ENCODE measurements around the gene HELZ.
"Not testable (repeated sequence)": the region's sequence is repeated elsewhere in the genome, so short reads cannot be mapped to it uniquely, and the experiment has no call there.

The HELZ gene

DNA sequence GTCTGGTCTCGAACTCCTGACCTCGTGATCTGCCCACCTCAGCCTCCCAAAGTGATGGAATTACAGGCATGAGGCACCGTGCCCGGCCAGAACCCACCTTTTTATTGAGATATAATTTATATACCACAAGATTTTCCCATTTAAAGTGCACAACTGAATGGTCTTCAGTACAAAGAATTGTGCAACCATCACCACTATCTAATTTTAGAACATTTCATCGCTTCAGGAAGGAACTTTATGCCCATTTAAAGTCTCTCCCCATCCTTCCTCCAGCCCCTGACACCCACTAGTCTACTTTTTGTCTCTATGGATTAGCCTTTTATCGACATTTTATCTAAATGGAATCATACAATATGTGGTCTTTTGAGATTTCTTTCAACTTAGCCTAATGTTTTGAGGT, 25.4 kb upstream of the HELZ start:
- no peak for DNase-seq (ENCODE audit: low read depth in 2 of 2)

DNA sequence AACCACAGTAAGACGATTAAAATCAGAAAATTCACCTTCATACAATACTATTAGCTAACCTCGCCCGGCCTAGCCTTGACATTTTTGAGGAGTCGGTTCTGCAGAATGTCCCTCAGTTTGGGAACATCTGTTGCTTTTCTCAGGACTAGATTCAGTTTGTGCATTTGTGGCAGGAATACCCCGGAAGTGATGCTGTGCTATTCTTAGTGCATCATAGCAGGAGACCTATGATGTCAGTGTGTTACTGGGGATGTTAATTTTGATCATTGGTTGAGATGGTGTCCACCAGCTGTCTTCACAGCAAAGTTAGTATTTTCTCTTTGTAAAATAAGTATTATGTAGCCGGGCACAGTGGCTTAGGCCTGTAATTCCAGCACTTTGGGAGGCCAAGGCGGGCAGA, 21.5 kb upstream of the HELZ start:
- DNase-seq (ENCODE audit: low read depth in 2 of 2) = no peak

DNA sequence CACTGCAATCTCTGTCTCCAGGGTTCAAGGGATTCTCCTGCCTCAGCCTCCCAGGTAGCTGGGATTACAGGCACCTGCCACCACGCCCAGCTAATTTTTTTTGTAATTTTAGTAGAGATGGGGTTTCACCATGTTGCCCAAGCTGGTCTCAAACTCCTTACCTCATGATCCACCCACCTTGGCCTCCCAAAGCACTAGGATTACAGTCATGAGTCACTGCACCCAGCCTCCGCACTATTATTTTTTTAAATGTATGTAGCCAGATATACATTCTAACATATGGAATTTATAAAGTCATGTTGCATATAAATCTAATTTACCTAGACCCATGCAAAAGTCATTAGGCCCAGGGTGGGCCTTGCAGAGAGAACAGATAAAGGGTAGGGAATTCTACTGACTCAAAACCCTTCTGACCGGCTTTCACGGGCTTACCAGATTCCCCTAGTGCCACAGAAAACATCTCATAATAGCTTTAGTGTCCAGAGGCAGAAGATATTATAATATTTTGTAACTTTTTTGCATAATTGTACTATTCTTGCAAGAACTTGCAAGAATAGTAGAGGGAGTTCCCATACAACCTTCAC, 20.5 kb upstream of the HELZ start:
- no peak for DNase-seq (ENCODE audit: low read depth in 2 of 2)

DNA sequence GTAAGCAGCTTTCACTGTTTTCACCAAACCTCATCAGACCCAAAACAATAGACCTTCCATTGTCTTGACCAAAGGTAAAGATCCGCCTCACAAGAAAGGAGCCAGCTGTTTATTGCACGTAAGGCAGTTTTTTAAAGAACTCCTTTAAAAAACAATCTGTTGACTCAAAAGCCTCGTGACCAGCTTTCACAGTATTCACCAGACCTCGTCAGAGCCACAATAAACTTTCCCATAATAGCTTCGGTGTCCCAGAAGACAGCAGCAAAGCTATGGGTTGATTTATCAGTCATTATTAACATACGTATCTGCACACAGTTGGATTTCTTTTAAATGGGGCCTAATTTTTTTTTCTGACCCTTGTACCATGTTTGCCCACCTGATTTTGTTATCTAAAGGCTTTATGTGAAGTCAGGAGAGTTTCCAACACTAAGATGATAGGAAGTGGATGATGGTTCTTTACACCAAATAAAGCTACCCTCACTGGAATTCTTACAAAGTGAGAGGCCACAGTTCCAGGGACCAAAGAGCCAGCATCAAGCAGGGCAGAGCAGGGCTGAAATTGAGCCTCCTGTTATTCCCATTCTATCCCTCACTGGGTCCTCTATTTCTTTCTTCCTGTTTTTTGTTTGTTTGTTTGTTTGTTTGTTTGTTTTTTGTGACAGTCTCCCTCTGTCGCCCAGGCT, 17.6 kb upstream of the HELZ start:
- DNase-seq (ENCODE audit: low read depth in 2 of 2) = no peak

DNA sequence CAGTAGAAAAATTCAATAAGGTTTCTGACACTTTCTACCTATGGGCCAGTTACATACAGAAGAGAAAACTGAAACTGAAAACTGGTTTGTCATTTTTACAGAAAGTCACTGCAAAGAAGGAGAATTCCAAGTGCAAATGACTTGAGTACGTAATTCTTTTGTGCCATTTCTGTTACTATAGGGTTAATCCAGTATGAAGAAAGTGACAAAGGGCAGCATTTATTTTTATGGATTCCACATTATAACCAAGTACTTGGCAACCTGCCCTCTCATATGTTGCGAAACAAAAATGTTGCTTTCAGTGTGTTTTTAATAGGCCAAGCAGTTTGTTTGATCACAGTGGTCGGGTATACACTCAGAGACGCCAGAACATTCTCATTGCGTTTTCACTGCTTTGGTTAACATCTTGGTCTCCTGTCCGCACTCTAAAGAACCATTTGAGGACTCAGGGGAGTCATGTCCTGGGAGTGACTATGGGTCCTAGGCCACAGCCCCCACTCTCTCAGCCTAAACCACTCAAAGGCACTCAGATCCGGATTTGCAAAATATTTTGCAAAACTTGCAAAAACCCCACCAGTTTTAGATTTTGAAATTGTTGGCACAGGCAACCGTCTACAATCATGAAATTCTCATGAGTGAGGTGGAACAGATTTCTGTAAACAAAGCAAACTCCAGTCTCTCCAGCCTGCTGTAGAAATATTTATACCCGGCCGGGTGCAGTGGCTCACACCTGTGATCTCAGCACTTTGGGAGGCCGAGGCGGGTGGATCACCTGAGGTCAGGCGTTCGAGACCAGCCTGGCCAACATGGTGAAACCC, 15.4 kb upstream of the HELZ start:
- peak; percentile 87 for DNase-seq (ENCODE audit: low read depth in 2 of 2)

DNA sequence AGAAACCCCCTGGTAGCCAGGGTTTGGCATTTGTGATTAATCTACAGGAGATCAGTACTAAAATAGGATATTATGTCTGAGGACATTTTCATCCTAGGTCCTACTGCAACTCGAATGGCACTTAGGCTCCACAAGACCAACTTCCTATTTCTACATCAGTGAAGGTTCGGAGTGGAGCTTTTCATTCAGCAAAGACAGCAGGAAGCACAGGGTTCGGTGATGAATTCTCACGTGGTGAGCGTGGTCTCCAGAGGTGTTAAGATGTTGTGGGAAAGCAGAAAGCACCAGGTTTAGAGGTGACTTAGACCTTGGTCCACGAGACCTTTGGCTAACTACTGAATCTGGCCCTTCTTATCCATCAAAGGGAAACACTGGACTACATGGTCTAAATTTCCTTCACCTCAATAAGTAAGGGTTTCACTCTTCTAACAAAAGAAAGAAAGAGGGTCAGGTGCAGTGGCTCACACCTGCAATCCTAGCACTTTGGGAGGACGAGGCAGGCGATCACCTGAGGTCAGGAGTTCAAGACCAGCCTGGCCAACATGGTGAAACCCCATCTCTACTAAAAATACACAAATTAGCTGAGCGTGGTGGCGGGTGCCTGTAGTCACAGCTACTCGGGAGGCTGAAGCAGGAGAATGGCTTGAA, 13.9 kb upstream of the HELZ start:
- no peak for DNase-seq (ENCODE audit: low read depth in 2 of 2)

DNA sequence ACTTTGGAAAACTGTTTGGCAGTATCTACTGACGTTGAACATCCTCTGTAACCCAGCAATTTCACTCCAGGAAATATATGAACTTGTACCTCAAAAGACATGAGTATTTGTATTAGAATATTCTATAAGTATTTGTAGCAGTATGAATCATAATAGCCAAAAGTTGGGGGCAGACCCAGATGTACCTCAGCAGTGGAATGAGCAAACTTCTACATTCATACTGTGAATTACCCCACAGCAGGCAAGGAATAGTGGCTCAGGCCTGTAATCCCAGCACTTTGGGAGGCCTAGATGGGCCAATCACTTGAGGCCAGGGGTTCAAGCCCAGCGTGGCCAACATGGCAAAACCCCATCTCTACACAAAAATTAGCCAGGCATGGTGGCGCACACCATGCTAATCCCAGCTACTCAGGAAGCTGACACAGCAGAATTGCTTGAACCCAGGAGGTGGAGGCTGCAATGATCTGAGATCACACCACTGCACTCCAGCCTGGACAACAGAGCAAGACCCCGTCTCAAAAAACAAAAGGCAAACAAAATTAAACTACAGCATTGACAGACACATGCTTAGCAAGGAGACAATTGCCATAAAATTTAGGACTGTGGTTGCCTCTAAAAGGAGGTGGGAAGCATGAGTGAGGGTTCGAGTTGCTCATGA, 11.2 kb upstream of the HELZ start:
- no peak for DNase-seq (ENCODE audit: low read depth in 2 of 2)

DNA sequence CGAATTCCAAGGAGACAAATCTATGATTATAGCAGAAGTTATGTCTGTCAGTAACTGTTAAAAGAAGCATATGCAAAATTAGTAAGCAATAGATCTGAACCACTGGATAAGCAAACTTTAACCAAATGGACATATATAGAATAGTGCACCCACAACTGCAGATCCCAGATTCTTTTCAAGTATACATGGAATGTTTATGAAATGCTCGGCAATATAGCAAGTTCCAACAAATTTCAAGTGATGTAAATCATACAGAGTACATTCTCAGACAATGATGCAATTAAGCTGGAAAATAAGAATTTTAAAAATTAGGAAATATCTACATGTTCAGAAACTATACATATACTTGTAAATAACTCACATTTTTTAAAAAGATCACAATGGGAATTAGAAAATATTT, 8.4 kb upstream of the HELZ start:
- DNase-seq (ENCODE audit: low read depth in 2 of 2) = peak; percentile 69

DNA sequence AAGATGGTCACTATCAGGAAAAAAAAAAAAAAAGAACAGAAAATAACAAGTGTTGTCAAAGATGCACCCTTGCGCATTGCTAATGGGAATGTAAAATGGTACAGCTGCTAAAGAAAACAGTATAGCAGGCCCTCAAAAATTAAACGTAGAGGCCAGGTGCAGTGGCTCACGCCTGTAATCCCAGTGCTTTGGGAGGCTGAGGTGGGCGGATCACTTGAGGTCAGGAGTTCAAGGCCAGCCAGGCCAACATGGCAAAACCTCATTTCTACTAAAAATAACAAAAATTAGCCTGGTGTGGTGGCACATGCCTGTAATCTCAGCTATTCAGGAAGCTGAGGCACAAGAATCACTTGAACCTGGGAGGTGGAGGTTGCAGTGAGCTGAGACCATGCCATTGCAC, 6.6 kb upstream of the HELZ start:
- DNase-seq (ENCODE audit: low read depth in 2 of 2) = not testable (repeated sequence)

DNA sequence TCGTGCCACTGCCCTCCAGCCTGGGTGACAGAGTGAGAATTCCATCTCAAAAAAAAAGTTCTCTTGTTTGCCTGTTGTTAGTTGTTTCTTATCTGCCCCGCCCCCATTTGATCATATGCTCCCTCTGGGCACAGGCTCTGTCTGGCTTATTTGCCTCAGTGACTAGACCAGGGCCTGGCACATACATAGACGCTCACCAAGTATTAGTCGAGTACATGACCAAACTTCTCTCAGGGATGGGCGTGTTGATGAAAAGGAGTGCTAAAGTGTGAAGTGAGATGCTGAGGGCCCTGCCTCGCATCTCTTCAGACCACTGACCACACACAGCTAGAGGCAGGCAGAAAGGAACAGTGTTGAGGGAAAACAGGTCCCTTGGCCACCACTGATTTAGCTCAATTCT, 3.3 kb upstream of the HELZ start:
- no peak for DNase-seq (ENCODE audit: low read depth in 2 of 2)

DNA sequence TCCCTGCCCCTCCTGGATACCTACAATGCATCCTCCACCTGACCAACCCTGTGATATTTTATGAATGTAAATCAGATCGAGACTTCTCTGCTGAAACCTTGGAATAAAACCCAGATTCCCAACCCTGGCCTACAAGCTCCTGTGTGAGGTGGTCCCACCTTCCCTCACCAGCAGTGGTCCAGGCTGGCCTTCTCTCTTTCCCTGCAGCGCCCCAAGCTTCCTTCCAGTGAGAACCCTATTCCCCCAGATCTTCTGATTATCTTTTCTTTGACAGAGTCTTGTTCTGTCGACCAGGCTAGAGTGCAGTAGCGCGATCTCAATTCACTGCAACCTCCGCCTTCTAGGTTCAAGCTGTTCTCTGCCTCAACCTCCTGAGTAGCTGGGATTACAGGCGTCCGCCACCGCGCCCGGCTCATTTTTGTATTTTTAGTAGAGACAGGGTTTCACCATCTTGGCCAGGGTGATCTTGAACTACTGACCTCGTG, 2.5 kb upstream of the HELZ start:
- no peak for DNase-seq (ENCODE audit: low read depth in 2 of 2)

DNA sequence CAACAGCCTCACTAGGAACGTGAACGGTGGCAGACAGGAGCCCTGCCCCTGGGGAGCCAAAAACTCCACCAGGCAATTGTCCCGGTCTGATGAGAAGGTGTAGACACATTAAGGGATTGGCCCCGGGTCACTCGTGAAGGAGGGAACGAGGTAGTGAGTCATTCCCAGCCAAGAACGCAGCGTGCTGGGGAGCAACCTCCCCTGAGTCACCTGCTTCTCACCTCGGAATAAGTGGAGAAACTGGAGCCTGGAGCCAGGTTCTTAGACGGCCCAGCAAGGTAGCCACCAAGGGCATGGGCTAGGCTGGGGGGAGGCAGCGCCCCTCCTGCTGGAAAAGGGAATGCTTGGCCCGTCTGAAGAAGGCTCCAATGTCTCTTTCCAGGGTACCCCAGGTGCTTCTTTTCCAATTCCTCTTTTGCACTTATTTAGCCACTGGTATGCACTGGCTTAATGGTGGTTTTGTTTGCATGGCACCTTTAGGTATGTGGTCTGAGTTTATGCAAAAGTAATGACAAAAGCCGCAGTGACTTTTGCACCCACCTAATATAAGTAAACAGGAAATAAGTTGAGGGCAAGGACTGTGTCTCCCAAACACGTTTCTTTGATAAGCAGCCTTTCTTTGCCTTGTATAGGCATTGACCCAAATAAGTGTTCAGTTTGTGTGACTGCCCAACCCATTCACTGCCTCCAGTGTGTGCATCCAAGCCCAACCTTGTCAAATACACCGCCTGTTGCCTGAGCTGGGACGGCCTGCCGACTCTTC, 1.8 kb upstream of the HELZ start:
- no peak for DNase-seq (ENCODE audit: low read depth in 2 of 2)

DNA sequence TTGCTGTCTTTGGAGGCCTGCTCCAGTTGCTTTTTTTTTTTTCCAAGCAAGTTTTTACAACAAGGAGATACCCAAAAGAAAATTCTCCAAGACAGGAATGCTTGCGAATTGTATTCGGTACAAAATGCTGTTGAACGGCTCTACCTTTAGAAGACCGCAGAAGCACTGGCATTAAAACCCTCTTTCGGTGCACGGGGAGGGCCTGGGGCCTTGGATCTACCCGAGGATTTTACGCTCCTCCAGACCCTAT, 1.3 kb upstream of the HELZ start:
- no peak for DNase-seq (ENCODE audit: low read depth in 2 of 2)

DNA sequence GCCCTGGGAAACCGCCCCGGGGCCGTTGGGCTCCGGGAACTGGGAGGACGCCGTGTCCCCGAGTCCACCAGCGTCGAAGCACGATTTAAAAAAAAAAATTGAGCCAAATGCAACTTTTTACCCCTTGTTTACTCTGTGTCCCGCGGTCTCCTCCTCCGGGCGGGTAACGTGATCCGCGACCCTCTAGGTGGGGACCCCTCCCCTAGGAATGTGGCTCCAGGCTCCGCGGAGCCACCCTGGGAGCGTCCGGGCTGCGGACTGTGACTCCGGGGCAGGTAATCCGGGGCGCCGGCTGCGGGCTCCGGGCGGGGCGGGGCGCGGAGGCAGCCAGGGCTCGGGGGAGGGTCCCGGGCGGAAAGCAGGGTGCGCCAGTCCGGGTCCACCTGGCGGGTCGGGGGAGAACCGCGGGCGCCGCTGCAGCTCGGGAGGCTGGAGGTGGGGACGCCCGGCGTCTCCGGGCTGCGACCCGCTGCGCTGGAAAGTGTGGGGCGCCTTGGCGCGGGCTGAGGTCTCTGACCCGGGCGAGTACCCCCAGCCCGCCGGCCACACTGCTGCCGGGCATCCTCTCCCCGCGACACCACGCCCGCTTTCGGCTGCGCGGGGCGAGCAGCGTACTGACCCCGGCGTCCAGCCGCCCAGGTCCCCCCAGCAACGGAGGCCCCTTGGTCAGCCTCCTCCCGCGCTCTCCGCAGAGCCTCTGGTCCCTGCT, 852 bp upstream of the HELZ start:
- DNase-seq (ENCODE audit: low read depth in 2 of 2) = no peak

DNA sequence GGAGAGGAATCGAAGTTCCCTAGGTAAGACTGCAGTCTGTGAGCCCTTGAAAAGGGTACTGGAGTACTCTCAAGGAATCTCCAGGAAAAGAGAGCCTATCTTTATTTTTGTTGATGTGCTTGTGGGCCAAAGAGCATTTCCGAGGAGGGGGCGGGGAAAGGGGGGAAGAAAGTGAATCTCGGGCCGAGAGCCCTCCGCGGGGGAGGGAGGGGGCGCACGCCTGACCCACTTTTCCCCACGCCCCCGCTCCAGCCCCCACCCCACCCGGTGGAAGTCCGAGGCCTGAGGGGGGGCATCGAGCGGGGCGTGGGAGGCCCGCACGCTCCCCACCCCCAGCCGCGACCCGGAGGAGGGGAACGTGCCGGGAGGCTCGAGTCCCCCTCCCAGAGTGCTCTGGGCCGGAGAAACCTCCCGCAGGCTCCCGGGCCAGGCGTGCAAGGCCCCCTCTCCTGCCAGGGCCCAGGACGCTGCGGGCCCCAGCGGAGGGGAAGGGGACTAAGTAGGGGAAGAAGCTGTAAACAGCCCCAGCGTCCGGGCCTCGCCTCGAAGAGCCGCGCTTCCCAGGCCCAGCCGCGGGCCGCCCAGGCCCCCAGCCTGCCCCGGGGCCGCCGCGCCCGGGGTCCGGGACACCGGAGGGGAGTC, 444 bp downstream of the HELZ start:
- DNase-seq (ENCODE audit: low read depth in 2 of 2) = no peak

DNA sequence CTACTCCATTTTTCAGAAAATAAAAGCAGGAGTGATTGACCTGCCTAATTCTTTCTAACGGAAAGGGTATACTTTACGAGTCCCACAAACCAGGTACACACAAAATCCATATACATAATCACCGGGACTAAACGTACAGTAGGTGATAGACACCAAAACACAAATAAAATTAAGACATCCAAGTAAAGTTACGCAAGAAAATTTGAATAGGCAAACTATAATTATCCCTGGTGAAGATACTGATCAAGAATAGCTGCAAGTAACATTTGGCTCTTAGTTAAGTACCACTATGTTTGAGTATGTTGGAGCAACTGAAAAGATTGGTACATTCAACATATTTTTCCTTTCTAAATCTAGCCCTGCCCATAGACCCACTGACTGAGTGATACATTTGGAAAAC, 1.7 kb downstream of the HELZ start:
- no peak for DNase-seq (ENCODE audit: low read depth in 2 of 2)

DNA sequence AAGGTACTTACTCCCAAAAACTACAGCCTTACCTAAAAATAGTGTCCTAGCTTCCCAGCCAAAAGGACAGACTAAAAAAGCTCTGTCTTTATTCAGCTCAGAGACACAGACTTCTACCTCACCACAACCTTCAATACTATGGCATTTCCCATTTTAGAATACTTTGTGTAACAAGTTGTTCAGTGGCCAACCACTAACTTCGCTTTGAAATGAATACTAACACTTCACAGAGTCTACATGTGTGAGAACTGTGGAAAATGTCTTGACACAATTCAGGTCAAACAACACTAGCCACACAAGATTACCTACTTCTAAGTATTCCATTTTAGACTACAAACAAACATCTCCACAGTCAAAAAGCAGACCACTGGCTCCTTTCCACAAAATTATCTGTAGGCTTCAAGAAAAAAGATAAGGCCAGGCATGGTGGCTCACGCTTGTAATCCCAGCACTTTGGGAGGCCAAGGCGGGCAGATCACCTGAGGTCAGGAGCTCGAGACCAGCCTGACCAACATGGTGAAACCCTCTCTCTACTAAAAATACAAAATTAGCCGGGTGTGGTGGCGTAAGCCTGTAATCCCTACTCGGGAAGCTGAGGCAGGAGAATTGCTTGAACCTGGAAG, 3.2 kb downstream of the HELZ start:
- DNase-seq (ENCODE audit: low read depth in 2 of 2) = no peak

DNA sequence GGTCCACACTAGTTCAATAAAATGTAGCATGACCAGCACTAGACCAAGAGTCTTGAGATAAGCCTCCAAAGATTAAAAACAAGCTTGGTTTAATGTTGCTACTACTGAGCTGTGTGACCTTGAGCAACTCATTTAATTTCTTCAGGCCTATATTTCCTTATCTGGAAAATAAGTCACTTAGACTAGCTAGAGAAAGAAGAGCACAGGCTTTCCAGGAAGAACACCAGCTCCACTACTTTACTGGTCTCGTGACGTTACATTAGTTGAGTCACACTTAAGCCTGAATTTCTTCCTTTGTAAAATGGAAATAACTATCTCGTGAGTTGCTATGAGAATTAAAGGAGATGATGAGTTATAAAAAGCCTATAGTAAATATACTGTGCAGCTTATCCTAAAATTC, 5.4 kb downstream of the HELZ start:
- DNase-seq (ENCODE audit: low read depth in 2 of 2) = no peak

DNA sequence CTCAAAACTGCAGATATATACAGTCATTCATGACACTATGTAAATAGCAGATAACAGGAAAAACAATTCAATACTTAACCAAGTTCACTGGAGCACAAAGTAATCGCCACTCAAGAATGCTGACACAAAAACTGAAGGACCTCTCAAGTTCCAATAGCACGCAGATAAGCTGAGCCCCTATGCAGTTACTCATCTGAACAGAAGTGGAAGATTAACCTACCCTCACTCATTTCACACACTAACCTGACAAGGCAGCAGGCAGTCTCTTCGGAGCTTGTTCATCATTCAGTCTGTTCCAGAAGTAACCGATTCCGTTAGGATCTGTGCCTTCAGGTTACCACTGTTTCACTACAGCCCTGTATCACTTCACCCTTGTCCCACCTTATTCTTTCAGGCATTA, 6.0 kb downstream of the HELZ start:
- DNase-seq (ENCODE audit: low read depth in 2 of 2) = no peak

DNA sequence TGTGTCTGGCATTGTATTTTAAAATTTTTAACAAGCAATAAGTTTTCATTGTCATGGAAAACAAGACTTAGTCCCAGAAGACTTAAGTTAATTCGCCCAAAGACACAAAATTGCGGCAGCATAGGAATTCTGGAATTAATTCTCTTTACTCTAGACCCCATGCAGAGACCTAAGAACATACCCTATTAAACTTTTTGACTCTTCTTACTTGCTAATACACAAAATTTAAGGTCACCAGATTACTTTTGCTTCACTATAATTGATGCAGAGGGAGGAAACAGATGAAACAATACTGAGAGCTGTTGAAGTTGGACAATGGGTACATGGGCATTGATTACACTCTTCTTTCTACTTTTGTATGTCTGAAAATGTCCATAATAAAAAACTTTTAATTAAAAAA, 12.6 kb downstream of the HELZ start:
- DNase-seq (ENCODE audit: low read depth in 2 of 2) = no peak
